Measurements from ENCODE around the gene CALML3.
"Not testable (repeated sequence)": the region's sequence is repeated elsewhere in the genome, so short reads cannot be mapped to it uniquely, and the experiment has no call there.

CALML3 gene

DNA sequence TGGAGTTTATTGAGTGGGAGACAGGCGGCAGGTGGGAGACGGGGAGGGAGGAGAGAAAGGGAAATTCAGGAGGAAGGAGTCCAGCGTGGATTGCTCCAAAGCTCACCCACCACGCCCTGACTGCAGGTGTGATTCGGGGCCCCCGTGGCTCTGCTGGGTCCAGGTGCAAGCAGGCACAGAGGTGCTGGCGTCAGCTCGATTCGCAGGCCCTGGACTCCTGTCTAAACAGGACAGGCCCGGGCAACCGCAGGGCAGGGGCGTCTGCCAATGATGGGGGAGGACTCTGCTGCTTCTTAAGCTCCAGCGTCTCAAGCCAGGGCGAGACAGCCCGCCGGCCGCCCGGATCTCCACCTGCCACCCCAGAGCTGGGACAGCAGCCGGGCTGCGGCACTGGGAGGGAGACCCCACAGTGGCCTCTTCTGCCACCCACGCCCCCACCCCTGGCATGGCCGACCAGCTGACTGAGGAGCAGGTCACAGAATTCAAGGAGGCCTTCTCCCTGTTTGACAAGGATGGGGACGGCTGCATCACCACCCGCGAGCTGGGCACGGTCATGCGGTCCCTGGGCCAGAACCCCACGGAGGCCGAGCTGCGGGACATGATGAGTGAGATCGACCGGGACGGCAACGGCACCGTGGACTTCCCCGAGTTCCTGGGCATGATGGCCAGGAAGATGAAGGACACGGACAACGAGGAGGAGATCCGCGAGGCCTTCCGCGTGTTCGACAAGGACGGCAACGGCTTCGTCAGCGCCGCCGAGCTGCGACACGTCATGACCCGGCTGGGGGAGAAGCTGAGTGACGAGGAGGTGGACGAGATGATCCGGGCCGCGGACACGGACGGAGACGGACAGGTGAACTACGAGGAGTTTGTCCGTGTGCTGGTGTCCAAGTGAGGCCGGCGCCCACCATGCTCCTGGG, at the start of gene CALML3:
Gene CALML3, plus strand, starts transcription at position 321 of the 920 bp plus-strand sequence. Its CDS starts 125 bp downstream, at position 446.
- DNase-seq (ENCODE audit: low read depth) = no peak

DNA sequence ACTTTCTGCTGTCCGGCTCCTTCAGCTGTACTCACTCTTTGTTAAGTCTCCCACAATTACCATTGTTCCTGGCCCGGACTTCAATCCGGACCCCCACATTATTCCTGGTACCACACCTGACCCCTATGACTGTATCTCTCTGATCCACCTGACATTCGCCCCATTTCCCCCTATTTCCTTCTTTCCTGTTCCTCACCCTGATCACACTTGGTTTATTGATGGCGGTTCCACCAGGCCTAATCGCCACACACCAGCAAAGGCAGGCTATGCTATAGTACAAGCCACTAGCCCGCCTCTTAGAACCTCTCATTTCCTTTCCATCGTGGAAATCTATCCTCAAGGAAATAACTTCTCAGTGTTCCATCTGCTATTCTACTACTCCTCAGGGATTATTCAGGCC, 49.7 kb upstream of the CALML3 start:
- not testable (repeated sequence) for DNase-seq (ENCODE audit: low read depth)

DNA sequence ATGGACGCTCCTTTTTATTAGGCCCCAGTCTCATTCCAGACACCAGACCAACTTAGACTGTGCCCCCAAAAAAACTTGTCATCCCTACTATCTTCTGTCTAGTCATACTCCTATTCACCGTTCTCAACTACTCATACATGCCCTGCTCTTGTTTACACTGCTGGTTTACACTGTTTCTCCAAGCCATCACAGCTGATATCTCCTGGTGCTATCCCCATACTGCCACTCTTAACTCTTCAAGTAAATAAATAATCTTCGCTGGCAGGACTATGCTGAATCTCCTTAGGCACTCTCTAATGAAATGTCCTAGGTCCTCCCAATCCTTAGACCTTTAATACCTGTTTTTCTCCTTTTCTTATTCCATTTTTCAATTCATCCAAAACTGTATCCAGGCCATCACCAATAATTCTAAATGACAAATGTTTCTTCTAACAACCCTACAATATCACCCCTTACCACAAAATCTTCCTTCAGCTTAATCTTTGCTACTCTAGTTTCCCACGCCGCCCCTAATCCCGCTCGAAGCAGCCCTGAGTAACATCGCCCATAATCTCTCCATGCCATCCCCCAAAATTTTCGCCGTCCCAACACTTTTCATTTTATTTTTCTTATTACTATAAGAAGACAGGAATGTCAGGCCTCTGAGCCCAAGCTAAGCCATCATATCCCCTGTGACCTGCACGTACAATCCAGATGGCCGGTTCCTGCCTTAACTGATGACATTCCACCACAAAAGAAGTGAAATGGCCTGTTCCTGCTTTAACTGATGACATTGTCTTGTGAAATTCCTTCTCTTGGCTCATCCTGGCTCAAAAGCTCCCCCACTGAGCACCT, 48.6 kb upstream of the CALML3 start:
- not testable (repeated sequence) for DNase-seq (ENCODE audit: low read depth)

DNA sequence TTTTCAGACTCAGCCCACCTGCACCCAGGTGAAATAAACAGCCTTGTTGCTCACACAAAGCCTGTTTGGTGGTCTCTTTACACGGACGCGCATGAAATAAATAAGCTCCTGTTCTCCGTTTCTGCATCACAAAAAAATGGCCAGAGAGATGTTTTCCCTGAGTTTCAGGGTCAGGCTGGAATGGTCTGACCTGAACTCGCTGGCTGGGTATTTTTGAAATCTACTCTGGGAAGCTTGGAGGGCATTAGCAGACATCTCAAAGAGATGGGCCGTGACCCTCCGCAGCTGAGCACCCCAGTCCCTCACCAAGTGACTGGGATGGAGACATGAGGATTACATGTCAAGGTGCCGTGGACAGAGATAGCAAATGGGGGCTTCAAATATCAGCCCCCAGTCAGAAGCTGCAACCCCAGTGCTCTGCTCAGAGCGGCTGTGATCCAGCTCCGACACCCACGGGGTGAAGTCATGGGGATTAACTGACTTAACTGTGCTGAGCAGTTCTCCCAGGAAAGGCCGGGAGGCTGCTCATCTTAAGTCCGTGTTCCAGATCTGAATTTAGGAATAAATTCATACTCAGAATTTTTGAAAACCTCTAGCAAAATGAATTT, 47.7 kb upstream of the CALML3 start:
- no peak for DNase-seq (ENCODE audit: low read depth)

DNA sequence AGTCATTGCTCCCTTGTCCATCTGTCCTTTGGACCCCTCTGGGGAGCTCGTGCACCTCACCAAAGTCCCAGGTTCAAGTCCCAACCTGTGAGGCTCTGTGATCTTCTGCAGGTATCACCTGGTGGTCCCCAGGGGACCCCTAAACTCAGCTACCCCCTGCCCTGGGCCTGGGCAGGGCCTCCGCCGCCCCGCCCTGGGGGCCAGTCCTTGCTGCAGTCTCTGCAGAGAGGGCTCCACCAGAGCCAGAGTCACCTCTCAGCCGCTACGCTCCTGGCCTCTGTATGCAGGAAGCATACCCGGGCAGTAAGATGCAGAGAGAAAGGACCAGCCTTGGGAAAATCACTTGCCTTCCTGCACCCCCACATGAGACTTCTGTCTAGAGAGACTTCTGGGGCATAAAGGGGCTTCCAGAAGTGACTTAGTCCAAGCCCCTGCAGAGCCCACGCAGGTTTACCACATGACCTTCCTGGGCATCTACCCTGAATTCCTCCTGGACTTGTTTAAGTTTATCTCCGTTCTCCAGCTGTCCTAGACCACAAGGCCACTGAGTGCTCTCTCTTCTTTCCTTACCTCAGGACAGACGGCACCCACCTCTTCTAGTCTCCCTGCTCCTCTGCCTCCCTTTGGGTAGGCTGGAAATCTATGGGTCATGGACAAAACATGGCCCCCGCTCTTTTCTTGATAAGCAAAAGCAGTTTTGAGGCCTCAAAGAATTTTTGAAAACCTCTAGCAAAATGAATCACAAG, 46.6 kb upstream of the CALML3 start:
- no peak for DNase-seq (ENCODE audit: low read depth)

DNA sequence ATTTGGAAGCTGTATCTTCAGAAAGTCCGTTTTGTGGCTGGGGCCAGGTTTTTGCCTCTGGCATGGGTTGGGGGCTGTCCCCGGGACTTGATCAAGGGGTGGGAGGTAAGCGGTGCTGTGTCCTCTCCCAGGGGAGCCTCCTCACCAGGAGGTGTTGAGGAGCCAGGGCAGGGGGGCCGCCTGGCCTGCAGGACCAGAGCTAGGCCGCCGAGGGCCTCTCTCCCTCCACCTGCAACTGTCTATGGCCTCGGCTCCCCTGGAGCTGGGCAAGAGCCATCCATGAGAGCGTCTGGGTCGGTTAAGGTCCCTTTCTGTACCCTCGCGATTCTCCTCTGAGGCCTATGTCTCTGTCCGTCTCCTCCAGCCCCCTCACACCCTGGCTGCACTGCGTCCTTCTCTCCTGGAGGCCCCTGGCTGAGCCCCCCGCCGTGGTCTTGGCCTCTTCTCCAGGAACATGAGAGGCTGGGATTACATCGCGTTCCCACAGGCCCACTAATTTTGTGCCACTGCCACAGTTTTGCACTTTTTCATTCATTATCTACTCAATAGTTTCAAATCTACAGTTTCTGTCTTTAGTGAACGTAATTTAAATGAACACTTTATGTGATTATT, 46.0 kb upstream of the CALML3 start:
- no peak for DNase-seq (ENCODE audit: low read depth)

DNA sequence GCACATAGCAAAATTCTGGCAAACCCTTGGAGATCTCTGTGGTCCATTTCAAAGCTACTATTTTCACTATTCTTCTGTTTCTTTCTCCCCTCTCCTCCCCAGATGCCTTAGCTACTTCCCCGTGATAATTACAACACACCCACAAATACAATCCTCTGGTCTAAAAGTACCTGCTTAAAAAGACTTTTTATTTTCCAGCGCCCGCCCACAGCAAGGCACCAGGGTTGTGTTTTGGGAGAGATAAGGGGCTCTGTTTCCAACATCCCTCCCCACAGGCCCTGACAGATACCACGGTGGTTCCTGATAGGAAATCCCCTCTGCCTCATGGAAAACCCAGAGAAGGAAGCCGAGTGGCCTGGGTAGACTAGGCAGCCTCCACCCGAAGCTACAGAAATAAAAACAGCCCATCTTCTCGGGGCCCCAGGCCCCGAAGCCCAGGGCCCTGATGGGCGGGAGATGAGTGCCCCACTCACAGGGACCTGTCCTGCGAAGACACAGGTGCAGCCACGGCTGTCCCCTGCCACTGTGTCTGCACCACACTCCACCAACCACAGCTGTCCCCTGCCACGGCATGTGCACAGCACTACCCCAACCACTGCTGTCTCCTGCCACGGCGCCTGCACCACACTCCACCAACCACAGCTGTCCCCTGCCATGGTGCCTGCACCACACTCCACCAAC, 45.1 kb upstream of the CALML3 start:
- DNase-seq (ENCODE audit: low read depth) = no peak

DNA sequence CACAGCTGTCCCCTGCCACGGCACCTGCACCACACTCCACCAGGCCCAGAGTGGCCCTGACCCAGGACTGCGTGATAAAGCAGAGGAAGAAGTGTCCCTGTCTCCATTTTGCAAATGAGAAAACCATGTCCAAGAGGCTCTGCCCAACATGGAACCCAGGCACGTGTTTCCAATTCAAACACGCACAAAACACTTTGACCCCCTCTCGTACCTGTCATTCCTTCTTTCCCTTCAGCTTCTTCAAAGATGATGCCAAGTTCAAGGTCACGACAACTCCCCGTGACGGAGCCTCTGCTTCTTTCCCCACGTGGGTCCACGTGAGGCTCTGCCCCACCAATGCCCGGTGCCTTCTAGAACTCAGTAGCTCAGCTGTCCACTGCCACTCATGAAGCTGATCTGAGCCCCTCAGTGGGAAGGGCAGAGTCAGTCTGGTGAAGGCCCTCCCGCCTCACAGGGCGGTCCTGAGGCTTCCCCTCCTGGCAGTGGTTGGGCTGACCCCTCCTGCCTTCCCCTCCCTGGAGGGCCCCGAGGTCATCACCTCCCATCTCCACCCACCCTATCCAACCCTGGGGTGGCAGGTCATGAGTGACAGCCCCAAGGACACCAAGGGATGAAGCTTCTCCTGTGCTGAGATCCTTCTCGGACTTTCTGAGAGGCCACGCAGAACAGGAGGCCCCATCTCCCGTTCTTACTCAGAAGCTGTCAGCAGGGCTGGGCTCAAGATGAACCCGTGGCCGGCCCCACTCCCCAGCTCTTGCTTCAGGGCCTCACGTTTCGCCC, 44.4 kb upstream of the CALML3 start:
- DNase-seq (ENCODE audit: low read depth) = no peak

DNA sequence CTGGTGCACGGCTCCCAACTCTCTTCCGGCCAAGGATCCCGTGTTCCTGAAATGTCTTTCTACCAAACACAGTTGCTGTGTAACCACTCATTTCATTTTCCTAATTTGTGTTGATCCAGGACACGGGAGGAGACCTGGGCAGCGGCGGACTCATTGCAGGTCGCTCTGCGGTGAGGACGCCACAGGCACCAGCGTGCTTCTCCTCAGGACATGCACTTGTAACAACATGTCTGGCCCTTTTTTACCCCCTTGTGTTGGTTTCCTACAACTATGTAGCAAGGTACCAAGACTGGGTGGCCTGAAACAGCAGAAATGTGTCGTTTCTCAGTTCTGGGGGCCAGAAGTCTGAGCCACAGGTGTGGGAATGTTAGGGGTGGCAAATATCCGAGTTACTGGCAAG, 43.6 kb upstream of the CALML3 start:
- no peak for DNase-seq (ENCODE audit: low read depth)

DNA sequence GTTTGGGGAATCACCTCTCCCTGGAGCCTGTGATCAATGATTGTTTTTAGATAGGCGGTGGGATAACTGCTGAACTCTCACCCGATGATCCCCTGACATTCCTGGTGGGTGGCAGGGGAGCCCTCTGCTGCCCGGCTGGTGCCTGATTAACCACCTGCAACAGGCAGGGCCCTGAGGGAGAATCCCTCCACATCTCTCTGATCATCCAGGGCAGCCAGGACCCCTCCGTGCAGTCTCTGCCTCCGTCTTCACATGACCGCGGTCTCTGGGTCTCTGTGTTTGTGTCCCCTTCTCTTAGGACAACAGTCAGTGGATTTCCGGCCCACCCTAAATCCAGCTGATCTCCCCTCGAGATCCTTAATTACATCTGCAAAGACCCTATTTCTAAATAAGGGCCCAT, 42.7 kb upstream of the CALML3 start:
- no peak for DNase-seq (ENCODE audit: low read depth)

DNA sequence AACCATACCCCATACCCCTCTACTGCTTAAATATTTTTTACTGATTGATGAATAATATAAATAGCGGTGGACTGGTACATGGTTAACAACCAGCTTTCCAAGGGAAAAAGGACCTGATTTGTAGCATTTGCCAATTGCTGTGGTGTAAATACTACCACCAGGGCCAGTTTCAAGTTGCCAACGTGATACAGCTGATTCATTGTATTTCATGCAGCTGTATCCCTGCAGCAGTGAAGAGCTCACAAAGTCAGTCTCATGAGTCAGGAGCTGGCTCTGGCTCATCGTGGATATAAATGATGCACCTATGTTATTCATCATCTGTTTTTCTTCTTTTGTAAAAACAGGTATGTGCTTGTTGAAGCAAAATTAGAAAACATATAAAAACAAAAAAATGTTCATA, 40.6 kb upstream of the CALML3 start:
- no peak for DNase-seq (ENCODE audit: low read depth)

DNA sequence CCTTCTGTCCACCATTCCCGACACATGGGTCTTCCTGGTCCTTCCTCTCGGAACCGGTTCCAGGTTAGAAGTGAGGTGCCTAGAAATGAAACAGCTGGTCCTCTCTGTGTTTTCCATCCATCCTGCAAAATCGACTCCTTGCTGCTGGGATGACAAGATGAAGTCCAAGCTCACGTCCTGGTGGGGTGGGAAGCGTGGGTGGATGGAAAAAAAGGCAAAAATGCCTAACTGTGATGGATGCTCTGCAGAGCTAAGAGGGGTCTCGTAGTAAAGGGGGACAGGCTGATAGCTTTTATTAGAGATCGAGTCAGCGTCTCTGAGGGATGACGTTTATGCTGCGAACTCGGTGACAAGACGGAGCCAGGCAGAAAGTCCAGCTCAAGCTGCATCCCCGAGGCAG, 39.5 kb upstream of the CALML3 start:
- no peak for DNase-seq (ENCODE audit: low read depth)

DNA sequence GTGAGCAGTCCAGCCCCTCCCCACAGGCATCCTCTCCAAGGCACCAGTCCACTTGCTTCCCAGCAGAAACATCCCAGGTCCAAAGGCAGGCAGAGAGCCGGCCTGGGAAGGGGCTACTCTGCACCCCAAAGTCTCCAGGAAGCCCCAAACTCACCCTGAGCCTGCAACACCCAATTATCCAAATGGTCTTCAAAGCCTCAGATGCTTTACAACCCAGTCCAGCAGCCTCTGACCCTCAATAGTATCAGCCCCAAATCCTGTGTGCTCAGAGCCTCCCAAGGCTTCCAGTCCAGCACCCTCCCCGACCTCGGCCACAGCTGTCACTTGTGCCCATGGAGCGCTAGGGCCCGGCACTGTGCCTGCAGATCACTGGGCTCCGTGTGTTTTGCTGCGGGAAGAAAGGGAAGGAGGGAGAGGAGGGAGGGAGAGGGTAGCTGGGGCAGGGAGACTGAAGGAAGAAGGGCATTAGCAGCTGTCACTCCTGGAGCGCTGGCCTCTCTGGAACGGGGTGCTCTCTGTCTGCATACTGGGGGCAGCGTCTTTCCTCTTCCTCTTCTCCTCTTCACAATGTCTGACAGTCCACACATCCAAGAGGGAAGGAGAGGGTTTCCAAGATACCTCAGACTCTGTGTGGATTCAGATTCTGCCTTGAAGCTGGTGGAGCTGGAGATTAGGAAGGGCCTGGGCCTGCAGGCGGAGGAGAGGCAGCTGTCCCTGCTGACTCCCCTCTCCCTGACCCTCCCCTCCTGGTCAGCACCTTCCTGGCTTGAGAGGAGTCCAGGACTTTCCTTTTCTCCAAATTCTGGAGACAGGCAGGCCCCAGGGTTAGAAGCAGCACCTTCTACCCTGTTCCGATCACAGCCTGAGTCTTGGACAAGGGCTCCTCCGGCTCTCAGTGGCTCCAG, 38.6 kb upstream of the CALML3 start:
- DNase-seq (ENCODE audit: low read depth) = no peak

DNA sequence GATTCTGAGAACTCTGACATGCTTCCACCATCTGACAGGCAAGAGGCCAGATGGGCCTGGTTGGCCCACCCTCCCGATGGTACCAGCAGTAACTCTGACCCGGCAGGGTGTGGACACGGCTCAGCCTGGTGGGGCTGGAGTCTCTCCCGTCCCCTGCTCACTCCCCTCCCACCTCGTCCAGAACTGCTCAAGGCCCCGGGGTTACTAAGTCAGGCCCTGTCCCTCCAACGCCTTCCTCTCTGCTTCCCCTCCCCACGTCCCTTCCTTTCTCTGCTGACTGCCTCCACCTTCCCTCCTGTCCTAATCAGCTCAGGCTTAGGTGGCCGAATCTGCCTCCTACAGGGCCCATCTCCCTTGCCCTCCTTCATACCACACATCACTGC, 37.9 kb upstream of the CALML3 start:
- DNase-seq (ENCODE audit: low read depth) = no peak

DNA sequence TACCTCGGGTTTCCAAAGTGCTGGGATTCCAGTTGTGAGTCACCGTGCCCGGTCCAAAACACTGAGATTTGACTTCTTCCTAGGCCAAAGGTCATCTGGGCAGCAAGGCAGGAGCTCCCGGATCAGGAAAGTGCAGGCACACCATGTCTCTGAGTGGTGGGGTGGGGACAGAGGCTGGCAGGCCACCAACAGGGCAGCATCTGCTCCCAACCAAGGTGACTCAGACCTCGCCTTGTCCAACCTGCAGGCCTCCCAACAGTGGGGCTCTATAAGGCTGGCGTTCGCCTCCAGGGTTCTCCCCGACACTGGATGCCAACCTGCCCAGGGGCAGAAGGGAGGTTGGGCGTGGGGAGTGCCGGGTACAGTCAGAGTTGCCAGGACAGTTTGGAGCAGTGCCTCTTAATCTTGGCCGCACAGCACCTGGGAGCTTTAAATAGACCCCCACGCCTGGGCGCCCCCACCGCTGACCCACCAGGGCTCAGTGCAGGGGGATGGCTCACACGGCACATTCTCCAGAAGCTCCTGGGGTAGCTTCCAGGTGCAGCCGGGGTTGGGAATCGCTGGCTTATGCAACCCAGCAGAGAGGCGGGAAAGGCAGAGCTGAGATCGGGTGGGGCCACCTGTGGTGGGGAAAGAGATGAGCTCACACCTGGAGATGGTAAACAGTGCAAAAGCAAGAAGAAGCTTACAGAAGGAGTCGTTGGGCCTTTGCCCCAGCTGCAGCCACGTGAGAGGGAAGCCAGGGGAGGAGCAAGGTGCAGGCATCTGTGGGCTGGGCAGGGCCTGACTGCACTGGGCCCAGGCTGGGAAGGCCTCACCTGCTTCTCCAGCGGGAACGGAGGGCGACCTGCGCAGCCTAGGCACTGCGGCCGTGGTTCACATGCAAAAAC, 36.2 kb upstream of the CALML3 start:
- no peak for DNase-seq (ENCODE audit: low read depth)

DNA sequence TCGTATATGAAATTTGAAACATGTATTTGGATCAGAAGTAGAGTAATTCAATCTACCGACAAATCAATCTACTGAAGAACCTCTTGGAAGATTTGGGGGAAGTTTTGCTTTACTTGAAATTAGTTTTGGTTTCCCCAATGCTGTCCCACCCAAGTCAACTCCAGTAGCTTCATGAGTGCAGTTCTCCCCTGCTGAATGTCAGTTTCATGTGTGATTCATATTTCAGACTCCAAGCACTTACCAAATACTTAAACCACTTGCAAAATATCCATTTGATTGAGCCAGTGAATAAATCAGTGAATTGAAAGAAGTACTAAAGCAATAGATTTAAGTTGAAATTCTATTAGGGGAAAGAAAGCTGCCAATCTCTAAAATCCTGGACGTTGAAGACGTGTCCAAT, 34.7 kb upstream of the CALML3 start:
- DNase-seq (ENCODE audit: low read depth) = no peak

DNA sequence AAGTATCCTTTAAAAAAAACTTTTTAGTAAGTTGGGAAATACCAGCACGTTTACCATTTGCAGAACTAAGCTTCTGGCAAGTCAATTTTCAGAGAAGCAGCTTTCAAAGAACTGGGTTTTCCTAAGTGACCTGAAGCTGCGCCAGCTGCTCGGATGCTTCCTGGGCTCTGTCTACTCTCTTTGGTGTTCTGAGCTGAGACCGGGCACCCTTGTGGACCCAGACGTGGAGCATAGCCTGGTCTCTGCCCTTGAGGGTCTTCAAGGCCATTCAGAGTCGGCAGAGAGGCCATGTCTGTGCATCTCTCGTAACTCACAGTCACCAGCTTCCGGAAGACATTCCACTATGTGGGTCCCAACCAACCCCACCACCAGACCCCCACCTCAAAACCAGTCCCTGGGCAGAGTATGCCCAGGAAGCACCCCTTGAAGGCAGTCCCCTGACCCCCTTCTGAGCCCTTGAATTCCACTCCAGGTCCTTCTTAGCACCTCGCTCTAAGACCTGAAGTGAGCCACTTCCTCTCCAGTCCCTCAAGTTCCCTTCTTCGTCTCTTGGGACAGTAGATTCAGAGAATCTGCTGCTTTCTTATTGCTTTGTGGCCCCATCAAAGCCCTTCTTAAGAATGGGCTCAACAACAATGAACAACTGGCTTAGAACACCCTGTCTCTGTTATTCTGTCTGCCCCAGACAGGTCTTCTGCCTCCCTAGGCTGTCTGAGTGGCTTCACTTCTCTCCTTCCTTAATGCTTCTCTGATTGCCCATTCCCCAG, 33.9 kb upstream of the CALML3 start:
- no peak for DNase-seq (ENCODE audit: low read depth)

Data from stimulated activated CD8-positive, alpha-beta memory T cell treated with anti-CD3 and anti-CD28 coated beads, Interleukin-7, amount 100 ng/mL, for 24 hours (primary cell).